CD4-positive, alpha-beta T cell (primary cell): Measurements from ENCODE around the gene ZCCHC13. TPM values are rescaled to one million over a fixed set of nuclear protein-coding genes. Genes with fewer than 3 reads are reported as not detected.

ENCODE experiments used
- ATAC-seq: fragments of 200-7000 bp; cut with Tn5 transposase; one replicate; pipeline ENCODE4 v1.10.0; 2022; ENCODE audit warnings: mild to moderate bottlenecking; ENCODE audit not compliant: poor library complexity
- CTCF ChIA-PET: fragments of 350-600 bp; sonication (Branson Sonifier 250); formaldehyde crosslinking; loops from one replicate; lab custom pipeline; 2021; ENCODE audit warnings: antibody characterized with exemption, inconsistent platforms; lab: Charles Lee
- POLR2A ChIA-PET: fragments of 350-600 bp; sonication (Branson Sonifier 250); formaldehyde crosslinking; loops from one replicate; lab custom pipeline; 2021; ENCODE audit warnings: antibody characterized with exemption, inconsistent platforms; lab: Charles Lee
- DNase-seq, 14 experiments: peaks; one replicate each; pipeline ENCODE4 v3.0.0-alpha.2; 2013 to 2020; ENCODE audit warnings: mixed read lengths in 2 of 14
- H3K27ac ChIP-seq, 2 donors: one replicate each; pipeline versions ENCODE4 v1.5.1 to v1.7.0; 2013; ENCODE audit warnings: low read length in 2 of 2, low read depth in 1 of 2, mild to moderate bottlenecking in 1 of 2
- H3K27me3 ChIP-seq, 2 experiments: 1 replicate in 1 of 2; 2 replicates in 1 of 2; pipeline versions ENCODE4 v1.6.1 to v1.7.0; 2013; ENCODE audit warnings: low read length in 2 of 2, control low read depth in 1 of 2, mild to moderate bottlenecking in 1 of 2, moderate library complexity in 1 of 2; ENCODE audit not compliant: insufficient read depth in 2 of 2, control insufficient read depth in 1 of 2
- H3K36me3 ChIP-seq: one replicate; pipeline ENCODE4 v1.6.1; 2013; ENCODE audit warnings: low read length, control low read depth; ENCODE audit not compliant: insufficient read depth
- H3K4me1 ChIP-seq: one replicate; pipeline ENCODE4 v1.6.1; 2013; ENCODE audit warnings: low read length, control low read depth; ENCODE audit not compliant: insufficient read depth
- H3K4me3 ChIP-seq: one replicate; pipeline ENCODE4 v1.5.1; 2013; ENCODE audit warnings: mild to moderate bottlenecking, low read length, moderate library complexity
- H3K9me3 ChIP-seq, 2 experiments: 1 replicate in 1 of 2; 2 replicates in 1 of 2; pipeline versions ENCODE4 v1.6.1 to v1.7.0; 2013; ENCODE audit warnings: low read length in 2 of 2, mild to moderate bottlenecking in 2 of 2, control low read depth in 1 of 2, moderate library complexity in 1 of 2; ENCODE audit not compliant: control insufficient read depth in 1 of 2, insufficient read depth in 1 of 2
- H3K27ac Mint-ChIP-seq: one replicate; pipeline ENCODE4 v1.8.0; 2020; ENCODE audit warnings: mixed read lengths
- H3K27me3 Mint-ChIP-seq: one replicate; pipeline ENCODE4 v1.8.0; 2021; ENCODE audit warnings: mixed read lengths
- H3K36me3 Mint-ChIP-seq: one replicate; pipeline ENCODE4 v1.8.0; 2021; ENCODE audit warnings: low read depth, mixed read lengths
- H3K4me1 Mint-ChIP-seq: one replicate; pipeline ENCODE4 v1.8.0; 2021; ENCODE audit warnings: low read depth, mixed read lengths
- H3K4me3 Mint-ChIP-seq: one replicate; pipeline ENCODE4 v1.8.0; 2020; ENCODE audit warnings: mild to moderate bottlenecking, mixed read lengths
- H3K9me3 Mint-ChIP-seq: one replicate; pipeline ENCODE4 v1.8.0; 2020; ENCODE audit warnings: mixed read lengths
- CTCF ChIP-seq: fragments of 200-600 bp; IDR thresholded peaks from one replicate; pipeline ENCODE4 v1.8.0; 2022; ENCODE audit warnings: antibody characterized with exemption, mild to moderate bottlenecking
- intact Hi-C, 2 experiments: fragments of 100-400 bp; cut with DNase I in 1 of 2; cut with micrococcal nuclease in 1 of 2; formaldehyde crosslinking; loops; one replicate each; pipeline versions ENCODE4 v1.15.1 to v1.9.0; 2023 to 2025; cut with DNase I, micrococcal nuclease
- total RNA-seq, 174 experiments: library from RNA in 2 of 174; stranded (reverse) in 2 of 174; gene quantifications; one replicate each; pipeline ENCODE4 v1.2.3 and lab custom pipeline; 2021 to 2026

The ZCCHC13 gene
- total RNA-seq, 2 experiments from 2014 or later, result not detected

DNA sequence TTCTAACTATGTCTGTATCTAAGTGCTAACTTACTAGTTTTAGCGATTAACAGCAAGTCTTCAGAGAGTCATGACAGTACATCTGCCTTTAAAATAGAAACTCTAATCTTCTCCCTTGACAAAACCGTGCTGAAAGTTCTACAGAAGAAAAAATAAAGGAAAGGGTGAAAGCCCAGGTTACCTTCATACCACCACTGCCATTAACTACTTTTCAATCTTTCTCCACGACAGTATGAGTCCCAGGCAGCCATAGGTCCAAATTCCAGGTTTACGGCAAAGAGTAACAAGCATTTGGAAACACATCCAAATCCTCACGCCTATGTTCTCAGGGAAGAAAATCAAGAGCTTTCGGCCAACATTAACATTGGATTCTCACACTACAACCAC lies 12.4 kb upstream of the ZCCHC13 start:
- H3K27me3 Mint-ChIP-seq, result no peaks in the 10 kb centered on the region
- peak overlapping the region; percentile 98 for H3K27ac Mint-ChIP-seq
- peaks cover 18% of the 10 kb centered on the region for H3K4me1 ChIP-seq
- peaks cover 20% of the 10 kb centered on the region for H3K4me1 Mint-ChIP-seq
- H3K4me3 Mint-ChIP-seq, result peak overlapping the region; percentile 98
- H3K4me3 ChIP-seq, result peak overlapping the region; percentile 78
- intact Hi-C loops, result loop anchor here (5.0 to 10.0 kb wide), 3 partner anchors 321 to 727 kb away; partner anchors contain the start of genes CHIC1 (in 1 of the 2) and RLIM (in 1 of the 2)
- DNase-seq (no peak), ATAC-seq (no peak)
- no peaks in the 10 kb centered on the region for H3K27me3 ChIP-seq
- ChIA-PET POLR2A (interaction anchor here (0.9 to 2.1 kb wide), 5 partner anchors 26 to 1077 kb away, joined by 3 to 21 read pairs (median 5); partner anchors contain the start of genes NAP1L2, RLIM and UPRT), CTCF (no interaction called here)
- peak overlapping the region; percentile 80 to 85 for H3K27ac ChIP-seq
- no peaks in the 10 kb centered on the region for H3K9me3 ChIP-seq
- no peak for TF ChIP-seq CTCF
- H3K36me3 Mint-ChIP-seq, result peaks cover 46% of the 10 kb centered on the region
- peaks cover 16% of the 10 kb centered on the region for H3K36me3 ChIP-seq
- H3K9me3 Mint-ChIP-seq, result no peaks in the 10 kb centered on the region

GRCh38 chrX:74291964-74292807 lies 11.8 kb upstream of the ZCCHC13 start:
- TF ChIP-seq CTCF, result no peak
- DNase-seq, result peak; percentile 71 to 94 (median 78)
- ChIA-PET POLR2A (interaction anchor here (0.8 to 2.1 kb wide), 9 partner anchors 12 to 1880 kb away, joined by 3 to 21 read pairs (median 4); partner anchors contain the start of genes NAP1L2, RLIM and UPRT), CTCF (no interaction called here)
- Mint-ChIP-seq H3K4me3 (peak overlapping the region; percentile 98), H3K27me3 (no peaks in the 10 kb centered on the region), H3K36me3 (peaks cover 43% of the 10 kb centered on the region), H3K27ac (peak overlapping the region; percentile 98), H3K4me1 (peaks cover 20% of the 10 kb centered on the region), H3K9me3 (no peaks in the 10 kb centered on the region)
- H3K9me3 ChIP-seq, result no peaks in the 10 kb centered on the region
- peak overlapping the region; percentile 80 to 85 for H3K27ac ChIP-seq
- H3K27me3 ChIP-seq, result no peaks in the 10 kb centered on the region
- peak; percentile 83 for ATAC-seq
- peaks cover 18% of the 10 kb centered on the region for H3K4me1 ChIP-seq
- peaks cover 10% of the 10 kb centered on the region for H3K36me3 ChIP-seq
- intact Hi-C loops, result loop anchor here (2.0 to 10.0 kb wide), 4 partner anchors 320 to 727 kb away; partner anchors contain the start of genes RLIM (in 2 of the 2) and CHIC1 (in 1 of the 2)
- peak overlapping the region; percentile 78 for H3K4me3 ChIP-seq

- peaks cover 18% of the 10 kb centered on the region for H3K4me1 ChIP-seq
- H3K4me3 ChIP-seq, result peak overlapping the region; percentile 78
- no peak for TF ChIP-seq CTCF
- no peaks in the 10 kb centered on the region for H3K27me3 ChIP-seq
- H3K27ac ChIP-seq, result peak overlapping the region in 1 of 2 donors; percentile 85
- H3K9me3 ChIP-seq, result no peaks in the 10 kb centered on the region
- Mint-ChIP-seq H3K4me3 (peak overlapping the region; percentile 98), H3K9me3 (no peaks in the 10 kb centered on the region), H3K4me1 (peaks cover 20% of the 10 kb centered on the region), H3K27ac (peak overlapping the region; percentile 98), H3K27me3 (no peaks in the 10 kb centered on the region), H3K36me3 (peaks cover 38% of the 10 kb centered on the region)
- peaks cover 7% of the 10 kb centered on the region for H3K36me3 ChIP-seq
- DNase-seq, result peak in 1 of 14 experiments; percentile 0
- ChIA-PET CTCF (no interaction called here), POLR2A (interaction anchor here (0.8 to 2.1 kb wide), 7 partner anchors 12 to 1879 kb away, joined by 3 to 21 read pairs (median 4); partner anchors contain the start of genes NAP1L2, RLIM and UPRT)
- intact Hi-C loops, result loop anchor here (2.0 to 10.0 kb wide), 4 partner anchors 320 to 728 kb away; partner anchors contain the start of genes RLIM (in 2 of the 2) and CHIC1 (in 1 of the 2)
- no peak for ATAC-seq
Measured at GRCh38 chrX:74292808-74293123, 11.2 kb upstream of the ZCCHC13 start.
